NK-92 (cell line): ENCODE results near the gene SAMD4B.
"Not testable (repeated sequence)": the region's sequence is repeated elsewhere in the genome, so short reads cannot be mapped to it uniquely, and the experiment has no call there.

Source experiments
- DNase-seq: peaks from one replicate; lab custom pipeline; 2025; ENCODE audit not compliant: unreplicated experiment; lab: John Stamatoyannopoulos, UW

Gene SAMD4B

DNA sequence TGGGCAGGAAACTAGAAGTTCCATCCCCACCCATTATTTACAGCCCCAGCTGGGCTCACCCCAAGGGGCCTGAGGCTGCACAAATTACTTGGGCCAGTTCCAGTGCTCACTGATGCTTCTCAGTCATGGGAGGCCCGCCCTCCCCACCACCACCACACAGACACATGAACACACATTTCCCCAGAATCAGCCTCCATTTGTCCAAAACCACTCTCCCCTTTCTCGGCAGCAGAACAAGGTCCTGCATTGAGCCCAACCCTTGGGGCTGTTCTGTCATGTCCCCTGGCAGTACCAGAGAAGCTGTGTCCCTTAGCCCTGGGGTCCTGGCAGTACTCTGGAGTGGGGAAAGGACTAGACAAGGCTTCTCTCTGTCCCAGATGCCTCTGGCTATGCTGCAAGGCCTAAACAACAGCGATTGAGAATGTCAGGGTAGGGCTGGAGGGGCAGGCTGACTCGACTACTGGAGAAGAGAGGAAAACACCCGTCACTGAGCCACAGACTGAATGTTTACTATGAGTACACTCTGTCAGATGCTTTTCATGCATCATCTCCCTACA is 21.8 kb downstream of the SAMD4B start:
- DNase-seq, result no peak

DNA sequence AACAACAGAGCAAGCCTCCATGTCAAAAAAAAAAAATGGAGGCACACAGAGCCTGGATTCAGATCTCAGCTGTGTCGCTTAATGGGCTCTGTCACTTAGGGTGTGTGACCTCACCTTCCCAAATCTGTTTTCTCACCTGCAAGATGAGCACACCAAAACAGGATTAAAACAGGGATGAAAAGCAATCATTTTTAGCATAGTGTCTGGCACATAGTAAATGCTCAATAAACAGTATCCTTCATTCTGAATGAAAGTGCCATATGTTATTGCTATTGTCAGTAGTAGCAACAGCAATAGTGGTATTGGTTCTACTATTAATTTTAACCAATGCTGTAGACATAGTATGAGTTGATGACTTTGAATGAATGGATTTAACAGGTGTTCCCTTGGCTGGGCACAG is 23.3 kb downstream of the SAMD4B start:
- DNase-seq, result no peak

DNA sequence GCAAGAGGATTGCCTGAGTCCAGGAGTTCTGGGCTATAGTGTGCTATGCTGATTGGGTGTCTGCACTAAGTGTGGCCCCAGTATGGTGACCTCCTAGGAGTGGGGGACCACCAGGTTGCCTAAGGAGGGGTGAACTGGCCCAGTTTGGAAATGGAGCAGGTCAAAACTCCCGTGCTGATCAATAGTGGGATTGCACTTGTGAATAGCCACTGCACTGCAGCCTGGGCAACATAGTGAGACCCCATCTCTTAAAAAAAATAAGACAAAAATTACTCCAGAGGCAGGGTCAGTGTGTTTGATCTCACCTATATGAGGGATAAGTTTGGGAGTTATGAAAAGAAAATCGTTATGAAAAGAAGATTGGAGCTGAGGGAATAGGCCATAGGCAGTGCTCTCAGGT is 27.0 kb downstream of the SAMD4B start:
- DNase-seq, result no peak

DNA sequence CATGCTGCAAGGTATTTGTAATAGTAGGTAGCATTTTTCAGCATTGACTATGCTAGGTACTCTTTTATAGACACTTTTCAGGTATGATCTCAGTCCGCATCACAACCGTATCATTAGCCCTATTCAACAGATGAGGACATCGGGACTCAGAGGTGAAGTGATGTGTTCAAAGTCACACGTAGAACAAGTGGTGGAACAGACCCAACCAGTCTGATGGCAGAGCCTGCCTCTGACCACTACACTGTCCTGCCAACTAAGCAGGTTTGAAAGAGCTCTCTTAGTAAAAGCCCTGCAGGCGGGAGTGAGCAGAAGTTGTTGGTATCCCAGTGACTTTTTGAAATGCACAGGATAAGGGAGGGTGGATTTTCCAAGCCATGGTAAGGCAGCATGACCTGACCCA is 28.5 kb downstream of the SAMD4B start:
- no peak for DNase-seq

DNA sequence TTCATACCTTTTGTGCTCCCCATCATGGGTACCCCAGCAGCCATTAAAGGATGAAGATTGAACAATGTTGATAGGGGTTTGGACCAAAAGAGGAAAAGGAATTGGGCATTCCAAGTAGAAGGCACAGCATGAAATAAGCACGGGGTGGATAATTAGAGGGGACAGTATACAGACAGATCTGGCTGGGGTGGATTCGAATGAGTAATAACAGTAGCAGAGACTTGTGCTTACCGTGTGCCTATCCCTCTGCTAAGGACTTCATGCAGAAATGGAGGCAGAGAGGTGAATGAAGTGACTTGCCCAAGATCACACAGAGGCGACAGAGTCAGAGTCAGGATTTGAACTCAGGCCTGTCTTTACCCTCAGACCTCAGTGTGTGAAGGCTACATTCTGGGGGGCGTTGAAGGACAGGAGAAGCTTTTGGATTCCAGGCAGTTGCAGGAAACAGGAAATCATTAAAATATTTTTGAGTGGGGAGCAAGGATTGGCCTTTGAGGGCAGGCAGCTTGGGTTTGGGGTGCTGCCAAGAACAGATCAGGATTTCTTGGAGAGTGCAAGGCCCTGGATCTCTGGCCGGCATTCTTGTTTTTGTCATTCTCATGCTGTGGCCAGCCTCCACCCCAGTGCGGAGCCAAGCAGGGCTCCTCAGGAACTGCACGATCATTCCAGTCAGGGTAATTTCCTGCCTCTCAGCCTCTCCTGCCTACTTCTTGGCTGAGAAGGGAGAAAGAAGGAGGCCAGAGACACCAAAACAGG is 30.0 kb downstream of the SAMD4B start:
- DNase-seq, result no peak

DNA sequence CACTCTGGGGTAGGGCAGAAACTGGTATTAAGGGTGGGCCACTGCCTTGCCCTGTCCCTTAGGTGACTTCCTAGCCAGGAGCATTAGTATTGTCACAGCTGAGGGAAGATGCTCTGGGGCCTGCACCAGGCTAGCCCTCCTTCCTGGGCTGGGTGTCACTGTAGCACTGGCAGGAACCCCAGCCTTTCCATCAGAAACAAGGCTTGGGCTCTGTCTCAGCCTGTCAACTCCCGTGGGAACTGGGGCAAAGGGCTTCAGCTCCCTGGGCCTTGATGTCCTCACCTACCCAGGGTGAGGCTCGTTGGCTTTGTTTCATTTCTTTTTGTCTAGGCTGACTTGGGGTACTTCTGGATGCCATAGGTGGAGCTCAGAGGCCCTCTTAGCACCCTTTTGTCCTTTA is 30.7 kb downstream of the SAMD4B start:
- no peak for DNase-seq

DNA sequence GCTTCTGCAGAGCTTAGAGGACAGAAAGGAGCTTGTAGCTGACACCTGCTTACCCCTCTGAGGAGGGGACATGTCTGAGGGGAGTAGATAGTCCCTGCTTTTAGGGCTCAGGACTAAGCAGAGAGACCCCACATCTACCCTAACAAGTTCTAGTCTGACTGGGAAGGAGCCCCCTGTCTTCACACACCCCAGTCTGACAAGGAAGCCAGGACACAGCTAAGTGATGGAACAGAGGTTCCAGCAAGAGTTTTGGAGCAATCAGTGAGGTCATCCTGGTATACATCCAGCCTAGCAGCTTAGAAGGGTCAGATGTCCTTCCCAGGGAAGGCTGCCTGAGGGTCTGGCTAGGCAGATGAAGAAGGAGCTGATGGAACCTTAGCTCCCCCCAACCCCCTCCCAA is 33.7 kb downstream of the SAMD4B start:
- DNase-seq, result no peak

DNA sequence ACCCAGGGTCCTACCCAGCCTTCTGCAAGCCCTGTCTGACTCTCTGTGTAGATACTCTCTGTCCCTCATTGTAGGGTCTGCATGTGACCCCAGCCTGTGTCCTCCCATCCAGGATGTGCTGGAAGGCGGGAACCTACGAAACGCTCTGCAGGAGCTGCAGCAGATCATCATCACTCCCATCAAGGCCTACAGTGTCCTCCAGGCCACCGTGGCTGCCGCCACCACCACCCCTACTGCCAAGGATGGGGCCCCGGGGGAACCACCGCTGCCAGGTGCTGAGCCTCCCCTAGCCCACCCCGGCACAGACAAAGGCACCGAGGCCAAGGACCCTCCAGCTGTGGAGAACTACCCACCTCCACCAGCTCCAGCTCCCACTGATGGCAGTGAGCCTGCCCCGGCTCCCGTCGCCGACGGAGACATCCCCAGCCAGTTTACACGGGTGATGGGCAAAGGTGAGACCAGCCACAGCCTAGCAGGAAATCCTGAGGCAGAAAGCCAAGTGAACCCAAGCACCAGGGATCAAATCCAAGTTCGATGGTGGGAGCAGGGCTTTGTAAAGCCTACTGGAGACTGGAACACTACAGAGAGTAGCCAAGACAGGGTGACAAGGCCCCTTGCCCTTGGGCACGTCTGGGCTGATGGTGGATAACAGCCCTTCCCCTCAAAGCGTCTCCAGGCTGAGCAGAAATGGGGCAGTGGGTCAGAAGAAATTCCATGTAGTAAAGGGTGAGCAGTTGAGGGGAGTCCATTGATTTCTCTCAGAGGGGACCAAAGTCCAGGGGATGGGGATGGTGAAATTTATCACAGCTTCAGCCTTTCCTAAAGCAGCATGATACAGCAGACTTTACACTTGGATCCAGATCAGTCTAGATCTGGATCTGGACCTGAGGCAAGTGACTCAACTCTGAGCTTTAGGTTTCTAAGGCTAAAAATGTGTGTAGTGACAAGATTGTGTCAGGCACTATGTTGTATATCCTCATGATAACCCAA is 35.4 kb downstream of the SAMD4B start:
- no peak for DNase-seq

DNA sequence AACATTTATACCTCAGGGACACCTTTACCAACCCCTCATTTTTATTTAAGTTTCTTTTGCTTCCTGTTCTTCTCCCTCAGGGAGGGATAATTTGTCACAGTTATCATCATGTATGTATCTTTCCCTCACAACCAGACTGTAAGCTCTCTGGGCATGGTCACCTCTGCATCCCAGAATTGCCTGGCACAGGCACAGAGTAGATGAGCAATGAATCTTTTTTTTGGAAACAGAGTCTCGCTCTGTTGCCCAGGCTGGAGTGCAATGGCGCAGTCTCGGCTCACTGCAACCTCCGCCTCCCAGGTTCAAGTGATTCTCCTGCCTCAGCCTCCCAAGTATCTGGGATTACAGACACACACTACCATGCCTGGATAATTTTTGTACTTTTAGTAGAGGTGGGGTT is 37.1 kb downstream of the SAMD4B start:
- DNase-seq, result not testable (repeated sequence)

DNA sequence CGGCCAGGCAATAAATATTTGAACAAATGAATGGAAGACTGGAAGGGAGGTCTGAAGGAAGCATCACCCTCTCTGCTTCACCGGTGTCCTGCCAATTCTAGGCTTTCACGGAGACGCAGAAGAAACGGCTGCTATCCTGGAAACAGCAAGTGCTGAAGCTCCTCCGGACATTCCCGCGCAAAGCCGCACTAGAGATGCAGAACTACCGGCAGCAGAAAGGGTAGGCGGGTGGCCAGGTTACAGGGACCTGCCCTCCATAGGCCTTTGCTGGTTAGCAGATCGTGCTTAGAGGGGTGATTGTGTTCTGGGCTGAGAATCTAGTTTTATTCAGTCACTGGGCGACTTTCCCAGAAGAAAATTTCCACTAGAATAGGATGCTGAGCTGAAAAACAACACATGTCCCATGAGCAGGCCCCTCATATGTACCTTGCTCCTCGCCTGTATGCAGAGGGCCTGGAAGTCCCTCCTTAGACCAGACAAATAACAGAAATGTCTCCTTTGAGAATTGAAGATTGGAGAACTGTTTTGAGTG is 37.7 kb downstream of the SAMD4B start:
- DNase-seq, result no peak

DNA sequence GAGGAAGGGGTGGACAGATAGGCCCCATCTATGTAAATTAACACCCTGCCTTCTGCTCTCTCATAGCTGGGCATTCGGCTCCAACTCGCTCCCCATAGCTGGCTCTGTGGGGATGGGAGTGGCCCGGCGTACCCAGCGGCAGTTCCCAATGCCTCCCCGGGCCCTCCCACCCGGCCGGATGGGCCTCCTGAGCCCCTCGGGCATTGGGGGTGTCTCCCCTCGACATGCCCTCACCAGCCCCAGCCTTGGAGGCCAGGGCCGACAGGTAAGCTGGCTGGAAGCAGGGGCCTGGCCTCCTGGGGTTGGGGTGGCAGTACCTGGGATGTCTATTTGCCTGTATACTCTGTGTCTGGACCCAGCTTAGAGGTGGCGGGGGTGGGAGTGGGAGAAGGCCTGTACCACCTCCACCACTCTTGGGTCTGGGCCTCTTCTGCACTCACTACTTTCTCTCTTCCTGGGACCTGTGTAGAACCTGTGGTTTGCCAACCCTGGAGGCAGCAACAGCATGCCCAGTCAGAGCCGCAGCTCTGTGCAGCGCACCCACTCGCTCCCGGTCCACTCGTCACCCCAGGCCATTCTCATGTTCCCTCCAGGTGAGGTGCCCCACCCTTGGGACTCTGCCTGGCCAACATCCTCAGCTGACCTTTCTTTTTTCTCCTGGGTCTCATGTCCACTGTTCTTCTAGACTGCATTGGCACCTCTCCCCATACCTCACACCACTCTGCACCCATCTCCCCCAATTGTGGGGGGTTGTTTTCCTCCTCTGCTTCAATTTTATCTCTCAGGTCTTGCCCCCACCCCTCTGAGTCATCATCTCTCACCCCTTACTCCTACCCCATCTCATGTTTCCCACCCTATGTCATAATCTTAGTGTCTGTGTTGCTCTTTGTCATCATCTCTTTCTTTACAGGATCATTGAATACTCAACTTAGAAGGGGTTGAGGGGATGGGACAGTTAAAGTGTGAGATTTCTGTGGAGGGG is 38.6 kb downstream of the SAMD4B start:
- DNase-seq, result no peak

DNA sequence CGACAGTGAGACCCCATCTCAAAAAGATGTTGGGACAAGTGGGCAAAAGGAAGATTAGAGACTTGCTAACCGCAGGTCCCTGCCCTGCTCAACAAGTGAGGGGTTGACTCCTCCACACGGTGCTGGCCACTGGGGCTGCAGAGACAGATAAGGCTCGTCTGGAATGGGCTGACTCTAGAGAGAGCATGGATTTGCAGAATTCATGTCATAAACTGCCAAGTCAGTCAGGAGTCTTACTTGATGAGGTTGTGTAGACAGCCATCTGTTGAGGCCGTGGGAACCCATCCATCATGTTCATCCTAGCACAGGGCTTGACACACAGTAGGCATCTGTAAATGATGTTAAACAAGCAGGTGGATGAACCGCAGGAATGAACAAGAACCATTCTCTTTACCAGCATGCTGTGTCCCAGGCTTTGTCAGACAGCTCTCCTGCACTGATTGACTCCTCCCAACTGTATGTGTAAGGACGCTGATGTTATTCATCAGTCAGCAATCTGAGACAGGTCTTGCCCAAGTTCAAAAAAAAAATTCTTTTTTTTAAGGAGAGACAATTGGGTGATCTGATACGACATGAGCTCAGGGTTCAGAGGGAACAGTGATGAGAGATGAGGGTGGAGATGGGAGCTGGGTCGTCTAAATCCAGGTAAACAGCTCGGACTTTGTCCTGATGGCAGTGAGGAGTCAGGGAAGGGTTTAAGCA is 39.8 kb downstream of the SAMD4B start:
- no peak for DNase-seq

DNA sequence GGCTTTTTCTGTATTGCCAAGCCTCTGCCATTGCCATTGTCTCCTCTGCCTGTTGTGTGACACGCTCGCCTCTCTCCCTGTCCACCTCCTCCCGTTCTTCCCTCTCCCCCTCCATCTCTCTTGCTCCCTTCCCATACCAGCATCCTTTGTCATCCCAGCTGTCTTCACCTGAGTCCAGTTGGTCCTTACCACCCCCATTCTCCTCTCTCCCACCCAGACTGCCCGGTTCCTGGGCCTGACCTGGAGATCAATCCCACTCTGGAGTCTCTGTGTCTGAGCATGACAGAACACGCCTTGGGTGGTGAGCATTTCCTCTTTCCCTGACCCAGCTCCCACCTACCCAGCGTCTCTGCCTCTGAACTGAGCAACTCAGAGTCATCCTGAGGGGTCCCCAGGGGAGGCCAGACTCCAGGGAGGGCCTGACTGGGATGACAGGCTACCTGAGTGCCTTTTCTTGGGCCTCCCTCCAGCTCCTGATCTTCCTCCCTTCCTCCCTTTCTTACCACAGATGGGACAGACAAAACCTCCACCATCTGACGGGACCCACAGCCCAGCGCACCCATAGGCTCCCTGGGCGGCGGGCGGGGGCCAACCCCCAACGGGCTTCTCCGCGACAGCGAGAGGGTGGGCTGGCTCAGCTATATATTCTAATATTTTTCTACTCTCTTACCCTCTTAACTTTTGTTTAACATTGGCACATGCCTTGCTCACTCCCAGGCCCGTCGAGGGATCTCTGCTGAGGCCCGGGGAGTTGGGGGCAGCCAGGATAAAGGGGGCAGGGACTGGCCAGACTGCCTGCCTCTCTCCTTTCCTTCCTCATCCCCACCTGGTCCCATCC is 41.0 kb downstream of the SAMD4B start:
- DNase-seq, result no peak

DNA sequence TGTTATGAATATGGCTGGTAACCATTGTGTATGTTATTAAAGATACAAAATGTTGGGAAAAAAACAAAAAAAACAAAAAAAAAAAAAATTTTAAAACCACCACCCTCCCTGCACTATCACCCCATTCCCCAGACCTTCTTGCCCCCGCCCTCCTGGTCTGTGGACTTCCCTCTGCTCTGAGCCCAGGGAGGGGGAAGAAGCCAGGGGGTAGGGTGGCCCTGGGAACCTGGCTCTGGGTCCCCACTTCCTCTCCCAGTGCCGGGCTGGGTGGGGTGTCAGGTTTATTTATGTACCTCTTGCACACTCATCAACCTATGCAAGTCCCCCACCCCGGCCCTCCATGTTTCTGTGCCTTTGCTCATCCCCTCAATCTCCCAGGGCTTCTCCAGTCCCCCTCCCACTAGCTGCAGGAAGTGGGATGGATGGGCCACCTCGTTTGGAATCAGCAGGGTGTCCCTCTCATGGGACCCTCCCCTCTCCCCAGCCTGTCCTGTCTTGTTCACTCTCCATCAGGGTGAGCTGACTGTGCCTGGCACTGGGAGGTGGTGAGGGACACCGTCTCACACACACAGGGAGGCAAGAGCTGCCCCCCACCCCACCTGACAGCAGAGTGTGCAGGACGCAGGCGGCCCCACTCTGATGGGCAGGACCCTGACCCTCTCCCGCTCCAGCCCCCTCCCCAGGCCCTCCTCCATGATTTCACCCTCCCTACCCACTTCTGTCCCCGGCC is 42.8 kb downstream of the SAMD4B start:
- DNase-seq, result no peak

DNA sequence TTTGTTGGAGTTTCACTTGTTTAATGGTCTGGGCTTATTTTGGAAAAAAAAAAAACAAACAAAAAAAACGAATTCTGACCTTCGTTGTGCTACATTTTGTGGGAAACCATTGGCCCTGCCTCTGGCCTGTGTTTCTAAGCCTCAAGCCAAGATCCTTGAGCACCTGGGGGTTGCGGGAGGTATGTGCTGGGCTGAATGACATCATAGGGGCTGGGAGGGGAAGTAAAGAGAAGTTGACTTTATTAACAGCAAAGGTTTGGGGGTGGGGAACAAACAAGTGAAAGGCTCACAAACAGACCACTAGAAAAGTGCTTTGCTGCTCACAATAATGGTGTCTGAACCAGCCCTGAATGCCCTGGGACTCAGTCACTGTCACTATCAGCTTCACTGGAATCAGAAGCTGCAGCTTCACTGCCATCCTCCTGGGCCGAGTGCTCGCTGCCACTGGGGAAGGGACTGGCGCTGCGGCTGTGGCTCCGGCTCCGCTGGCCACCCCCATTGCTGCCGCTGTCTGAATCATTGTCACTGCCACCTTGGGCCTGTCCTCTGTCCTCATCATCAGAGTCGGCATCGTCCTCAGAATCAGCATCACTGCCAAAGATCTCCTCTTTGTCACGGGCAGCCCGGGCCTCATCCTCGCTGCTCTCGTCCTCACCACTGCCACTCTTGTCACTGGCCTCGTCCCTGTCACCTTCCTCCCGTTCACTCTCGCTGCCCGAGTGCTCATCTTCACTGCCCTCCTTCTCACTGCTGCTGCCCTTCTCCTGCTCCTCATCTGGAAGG is 43.6 kb downstream of the SAMD4B start:
- DNase-seq, result no peak

DNA sequence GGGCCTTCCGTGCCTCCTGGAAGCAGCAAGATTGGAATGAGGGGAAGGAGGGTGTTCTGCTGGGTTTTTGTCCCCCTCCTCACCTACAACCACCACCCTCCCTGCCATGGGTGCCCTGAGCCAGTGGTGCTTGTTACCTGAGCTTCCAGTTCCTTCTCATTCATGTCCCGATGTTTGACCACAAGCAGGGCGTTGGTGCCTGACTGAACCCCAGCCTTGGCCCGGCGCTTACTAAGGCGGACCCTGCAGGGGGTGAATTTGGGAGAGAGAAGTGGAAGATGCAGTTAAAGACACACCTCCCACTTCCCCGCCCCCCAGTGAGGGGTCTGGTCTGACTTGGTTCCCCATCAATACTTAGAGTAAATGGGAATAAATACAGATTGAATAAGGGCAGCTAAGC is 44.3 kb downstream of the SAMD4B start:
- no peak for DNase-seq

DNA sequence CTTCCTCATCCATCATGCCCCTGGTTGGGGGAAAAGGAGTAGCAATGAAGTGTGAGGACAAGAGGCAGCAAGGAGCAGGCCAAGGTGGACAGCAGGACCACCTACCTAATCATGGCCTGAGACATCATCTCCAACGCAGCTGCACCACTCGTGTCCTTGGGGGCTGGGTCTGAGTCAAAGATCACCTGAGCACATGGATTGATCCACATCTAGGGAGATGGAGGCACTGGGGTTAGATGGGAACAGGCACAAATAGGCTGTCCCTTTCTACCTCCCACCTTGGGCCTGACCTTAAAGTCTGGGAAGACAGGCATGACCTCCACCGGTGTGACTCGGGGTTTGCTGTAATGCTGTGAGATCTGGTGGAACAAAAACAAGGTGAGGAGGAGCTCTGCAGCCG is 46.4 kb downstream of the SAMD4B start:
- DNase-seq, result no peak
